Glutamatergic neuron (in vitro differentiated cells): ENCODE measurements around the gene MTCH1. TPM values are rescaled to one million over a fixed set of nuclear protein-coding genes. Genes with fewer than 3 reads are reported as not detected.
"Not testable (repeated sequence)": the region's sequence is repeated elsewhere in the genome, so short reads cannot be mapped to it uniquely, and the experiment has no call there.

Source experiments
- DNase-seq: peaks from one replicate; pipeline ENCODE4 v3.0.0; 2022
- H3K27ac Mint-ChIP-seq: one replicate; pipeline ENCODE4 v1.8.0; 2020; ENCODE audit warnings: mild to moderate bottlenecking, mixed read lengths, inconsistent platforms; ENCODE audit not compliant: unreplicated experiment
- H3K27me3 Mint-ChIP-seq: one replicate; pipeline ENCODE4 v1.8.0; 2020; ENCODE audit warnings: mild to moderate bottlenecking, moderate library complexity, mixed read lengths, inconsistent platforms; ENCODE audit not compliant: unreplicated experiment
- H3K36me3 Mint-ChIP-seq: one replicate; pipeline ENCODE4 v1.8.0; 2020; ENCODE audit warnings: mild to moderate bottlenecking, mixed read lengths, inconsistent platforms; ENCODE audit not compliant: unreplicated experiment
- H3K4me1 Mint-ChIP-seq: one replicate; pipeline ENCODE4 v1.8.0; 2020; ENCODE audit warnings: mild to moderate bottlenecking, low read depth, mixed read lengths, inconsistent platforms; ENCODE audit not compliant: unreplicated experiment
- H3K4me3 Mint-ChIP-seq: one replicate; pipeline ENCODE4 v1.8.0; 2020; ENCODE audit warnings: mild to moderate bottlenecking, mixed read lengths, inconsistent platforms; ENCODE audit not compliant: unreplicated experiment
- H3K9me3 Mint-ChIP-seq: one replicate; pipeline ENCODE4 v1.8.0; 2020; ENCODE audit warnings: mild to moderate bottlenecking, moderate library complexity, mixed read lengths, inconsistent platforms; ENCODE audit not compliant: unreplicated experiment
- total RNA-seq: library from RNA; stranded (reverse); fragmentation: NEBNext Ultra II Directional; extraction: Animal tissue kit (Norgen Biotek cat#: 25700); gene quantifications from one replicate; pipeline ENCODE4 v1.2.1, GENCODE V29; 2021; ENCODE audit not compliant: unreplicated experiment
- TF ChIP-seq, protein P1 (sequence below): fragments of 200-600 bp; sonication (generic); IDR thresholded peaks from one replicate; pipeline ENCODE4 v1.5.0; 2021; ENCODE audit not compliant: partially characterized antibody, unreplicated experiment

MTCH1 gene
- total RNA-seq, 1 donor from 2014 or later, result 179 TPM

DNA sequence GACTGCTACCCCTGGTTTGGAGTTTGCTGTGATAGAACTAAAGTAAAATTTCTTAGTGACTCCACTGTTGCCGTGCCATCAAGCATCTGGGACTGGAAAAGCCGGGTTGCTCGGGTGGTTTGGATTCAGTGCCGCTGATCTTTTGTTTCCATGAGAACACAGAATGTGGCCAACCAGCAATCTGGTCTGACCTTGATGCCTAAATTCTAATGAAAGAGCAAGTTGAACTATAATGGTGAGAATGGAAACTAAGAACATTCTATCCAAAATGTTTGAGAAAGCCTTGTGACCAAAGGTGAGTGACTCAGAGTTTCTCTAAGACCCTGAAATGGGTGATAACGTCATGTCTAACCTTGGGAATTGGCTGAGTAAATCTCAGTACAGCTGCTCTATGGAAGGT lies 41.3 kb downstream of the MTCH1 start:
- H3K36me3 Mint-ChIP-seq, result peaks cover 5% of the 10 kb centered on the region
- peaks cover 1% of the 10 kb centered on the region for H3K27me3 Mint-ChIP-seq
- H3K4me3 Mint-ChIP-seq, result no peak overlapping the region
- H3K9me3 Mint-ChIP-seq, result peaks cover 2% of the 10 kb centered on the region
- TF ChIP-seq, protein P1, sequence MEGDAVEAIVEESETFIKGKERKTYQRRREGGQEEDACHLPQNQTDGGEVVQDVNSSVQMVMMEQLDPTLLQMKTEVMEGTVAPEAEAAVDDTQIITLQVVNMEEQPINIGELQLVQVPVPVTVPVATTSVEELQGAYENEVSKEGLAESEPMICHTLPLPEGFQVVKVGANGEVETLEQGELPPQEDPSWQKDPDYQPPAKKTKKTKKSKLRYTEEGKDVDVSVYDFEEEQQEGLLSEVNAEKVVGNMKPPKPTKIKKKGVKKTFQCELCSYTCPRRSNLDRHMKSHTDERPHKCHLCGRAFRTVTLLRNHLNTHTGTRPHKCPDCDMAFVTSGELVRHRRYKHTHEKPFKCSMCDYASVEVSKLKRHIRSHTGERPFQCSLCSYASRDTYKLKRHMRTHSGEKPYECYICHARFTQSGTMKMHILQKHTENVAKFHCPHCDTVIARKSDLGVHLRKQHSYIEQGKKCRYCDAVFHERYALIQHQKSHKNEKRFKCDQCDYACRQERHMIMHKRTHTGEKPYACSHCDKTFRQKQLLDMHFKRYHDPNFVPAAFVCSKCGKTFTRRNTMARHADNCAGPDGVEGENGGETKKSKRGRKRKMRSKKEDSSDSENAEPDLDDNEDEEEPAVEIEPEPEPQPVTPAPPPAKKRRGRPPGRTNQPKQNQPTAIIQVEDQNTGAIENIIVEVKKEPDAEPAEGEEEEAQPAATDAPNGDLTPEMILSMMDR, result no peak
- H3K27ac Mint-ChIP-seq, result no peak overlapping the region
- no peaks in the 10 kb centered on the region for H3K4me1 Mint-ChIP-seq
- DNase-seq, result no peak

DNA sequence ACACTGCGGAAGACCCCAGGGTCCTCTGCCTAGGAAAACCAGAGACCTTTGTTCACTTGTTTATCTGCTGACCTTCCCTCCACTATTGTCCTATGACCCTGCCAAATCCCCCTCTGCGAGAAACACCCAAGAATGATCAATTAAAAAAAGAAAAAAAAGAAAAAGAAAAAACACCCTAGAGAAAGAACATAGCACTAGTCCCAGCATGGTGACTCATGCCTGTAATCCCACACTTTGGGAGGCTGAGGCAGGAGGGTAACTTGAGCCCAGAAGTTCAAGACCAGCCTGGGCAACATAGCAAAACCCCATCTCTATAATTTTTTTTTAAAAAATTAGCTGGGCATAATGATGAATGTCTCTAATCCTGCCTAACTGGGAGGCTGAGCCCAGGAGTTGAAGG lies 43.7 kb downstream of the MTCH1 start:
- H3K27me3 Mint-ChIP-seq, H3K36me3 Mint-ChIP-seq, DNase-seq, H3K4me3 Mint-ChIP-seq, H3K9me3 Mint-ChIP-seq, H3K4me1 Mint-ChIP-seq: not testable (repeated sequence)
- H3K27ac Mint-ChIP-seq, result peak overlapping the region; percentile 70

DNA sequence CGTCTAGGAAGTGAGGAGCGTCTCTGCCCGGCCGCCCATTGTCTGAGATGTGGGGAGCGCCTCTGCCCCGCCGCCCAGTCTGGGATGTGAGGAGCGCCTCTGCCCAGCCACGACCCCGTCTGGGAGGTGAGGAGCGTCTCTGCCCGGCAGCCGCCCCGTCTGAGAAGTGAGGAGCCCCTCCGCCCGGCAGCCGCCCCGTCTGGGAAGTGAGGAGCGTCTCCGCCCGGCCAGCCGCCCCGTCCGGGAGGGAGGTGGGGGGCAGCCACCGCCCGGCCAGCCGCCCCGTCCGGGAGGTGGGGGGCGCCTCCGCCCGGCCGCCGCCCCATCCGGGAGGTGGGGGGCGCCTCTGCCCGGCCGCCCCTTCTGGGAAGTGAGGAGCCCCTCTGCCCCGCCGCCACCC lies 44.4 kb downstream of the MTCH1 start:
- not testable (repeated sequence) for H3K36me3 Mint-ChIP-seq, H3K4me1 Mint-ChIP-seq, H3K27ac Mint-ChIP-seq, H3K9me3 Mint-ChIP-seq, H3K4me3 Mint-ChIP-seq, DNase-seq, H3K27me3 Mint-ChIP-seq

DNA sequence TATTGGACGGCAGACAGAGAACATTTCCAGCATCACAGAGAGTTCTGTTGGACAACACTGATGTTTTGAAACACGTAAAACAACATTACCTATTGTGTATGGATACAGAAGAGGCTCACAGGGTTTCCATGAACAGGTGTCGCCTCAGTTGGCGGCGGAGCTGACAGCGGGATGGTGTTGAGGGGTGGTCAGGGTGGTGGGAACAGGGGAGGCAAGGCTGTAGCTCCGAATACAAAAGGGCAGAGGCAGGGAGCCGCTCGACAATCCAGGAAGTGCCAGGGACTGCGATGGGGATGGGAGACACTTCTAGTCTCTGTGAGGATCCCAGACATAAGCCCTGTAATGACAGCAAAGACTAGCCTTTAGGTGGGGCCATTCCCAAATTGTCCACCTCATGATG lies 46.0 kb downstream of the MTCH1 start:
- TF ChIP-seq, protein P1, result no peak
- Mint-ChIP-seq H3K9me3 (peaks cover 5% of the 10 kb centered on the region), H3K4me1 (no peaks in the 10 kb centered on the region), H3K36me3 (peaks cover 9% of the 10 kb centered on the region), H3K27ac (no peak overlapping the region), H3K4me3 (no peak overlapping the region), H3K27me3 (peaks cover 3% of the 10 kb centered on the region)
- DNase-seq, result no peak

DNA sequence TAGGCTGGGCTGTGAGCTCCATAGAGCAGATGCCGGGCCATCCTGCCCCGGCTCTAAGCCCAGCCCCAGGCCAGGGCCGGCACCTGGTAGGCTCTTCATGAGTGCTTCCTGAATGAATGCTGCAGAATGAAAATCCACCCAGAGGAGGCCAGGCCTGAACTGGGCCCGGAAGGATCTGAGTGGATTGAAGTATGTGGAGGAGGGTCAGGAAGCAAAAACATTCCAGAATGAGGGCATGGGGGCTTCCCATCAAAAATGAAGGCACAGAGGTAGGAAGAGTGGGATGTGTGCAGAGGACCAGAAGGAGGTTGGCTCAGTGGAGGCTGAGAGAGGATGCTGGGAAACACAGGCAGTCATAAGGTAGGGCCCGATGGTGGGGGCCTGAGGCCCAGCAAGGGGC lies 47.0 kb downstream of the MTCH1 start:
- H3K27ac Mint-ChIP-seq, H3K4me1 Mint-ChIP-seq, H3K4me3 Mint-ChIP-seq, H3K27me3 Mint-ChIP-seq, DNase-seq, H3K36me3 Mint-ChIP-seq, H3K9me3 Mint-ChIP-seq: not testable (repeated sequence)

DNA sequence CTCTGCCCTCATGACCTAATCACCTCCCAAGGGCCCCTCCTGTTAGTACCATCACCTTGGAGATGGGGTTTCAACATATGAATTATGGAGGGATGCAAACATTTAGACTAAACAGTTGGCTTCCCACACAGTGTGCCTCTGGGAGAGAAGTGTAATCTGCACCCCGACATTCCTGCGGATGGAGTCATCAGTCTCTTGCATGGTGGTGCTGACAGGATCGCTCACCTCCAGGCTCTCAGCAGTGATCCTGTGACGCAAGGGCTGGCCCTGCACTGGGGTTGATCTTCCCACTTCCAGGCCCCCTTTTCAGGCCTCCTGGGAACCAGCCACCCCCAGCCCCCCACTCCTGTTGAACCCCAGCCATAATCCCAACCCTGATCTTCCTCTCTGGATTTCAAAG lies 47.5 kb downstream of the MTCH1 start:
- Mint-ChIP-seq H3K4me1 (no peaks in the 10 kb centered on the region), H3K9me3 (peaks cover 5% of the 10 kb centered on the region), H3K27ac (no peak overlapping the region), H3K27me3 (peaks cover 3% of the 10 kb centered on the region), H3K4me3 (no peak overlapping the region), H3K36me3 (peaks cover 9% of the 10 kb centered on the region)
- DNase-seq, result no peak
- TF ChIP-seq, protein P1, result no peak

DNA sequence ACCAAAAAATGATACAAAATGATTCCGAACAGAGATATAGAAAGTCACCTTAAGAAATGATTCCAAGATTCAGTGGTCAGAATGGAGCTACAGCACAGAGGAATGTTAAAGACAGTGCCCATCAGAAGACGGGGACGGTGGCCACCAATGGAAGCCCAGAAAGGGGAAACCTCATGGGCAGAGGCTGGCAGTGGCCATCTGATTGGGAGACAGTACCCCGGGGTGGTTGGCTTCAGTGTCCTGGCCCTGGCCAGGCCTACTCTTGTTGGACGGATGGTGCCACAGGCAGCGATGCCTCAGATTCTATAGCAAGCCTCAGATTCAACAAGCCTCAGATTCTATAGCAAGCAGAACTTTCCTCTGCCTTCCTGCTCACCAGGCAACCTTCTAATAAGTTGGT lies 48.1 kb downstream of the MTCH1 start:
- TF ChIP-seq, protein P1, result no peak
- DNase-seq, result no peak
- Mint-ChIP-seq H3K9me3 (peaks cover 5% of the 10 kb centered on the region), H3K27me3 (peaks cover 3% of the 10 kb centered on the region), H3K4me3 (no peak overlapping the region), H3K4me1 (no peaks in the 10 kb centered on the region), H3K27ac (no peak overlapping the region), H3K36me3 (peaks cover 9% of the 10 kb centered on the region)
